Measurements from ENCODE around the gene PDE6C.

DNA sequence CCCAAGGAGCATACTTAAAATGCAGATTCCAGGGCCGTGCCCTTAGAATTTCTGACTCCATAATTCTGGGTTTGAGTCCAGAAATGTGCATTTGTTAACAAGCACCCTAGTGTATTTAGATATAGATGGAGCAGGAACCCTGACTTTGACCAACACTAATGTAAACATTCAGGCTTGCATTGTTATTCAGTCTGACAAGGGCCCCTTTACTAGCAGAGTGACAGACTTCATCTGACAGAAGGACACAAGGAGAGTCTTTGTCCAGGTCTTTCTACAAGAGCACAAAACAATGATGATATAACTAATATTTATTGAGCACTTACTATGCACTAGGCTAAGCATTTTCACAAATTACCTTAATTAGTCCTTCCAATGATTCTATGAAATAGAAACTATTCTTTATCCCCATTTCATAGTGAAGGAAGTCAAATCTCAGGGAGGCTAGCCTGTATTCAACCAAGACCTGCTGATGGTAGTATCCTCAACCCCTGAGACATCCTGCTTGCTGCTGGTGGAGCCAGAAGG, 15.2 kb upstream of the PDE6C start:
- TF ChIP-seq YY1 (IDR thresholded peaks at IDR 0.05; ENCODE audit: low read depth, low read length) (no peak), KDM5A (IDR thresholded peaks at IDR 0.05; ENCODE audit: low read length) (no peak), CHD1 (IDR thresholded peaks at IDR 0.05; ENCODE audit: low read depth, low read length) (no peak), GABPA (IDR thresholded peaks at IDR 0.05; ENCODE audit: borderline replicate concordance, insufficient read depth, low read length) (no peak), KDM1A (IDR thresholded peaks at IDR 0.05; ENCODE audit: borderline replicate concordance, low read length) (no peak), TEAD4 (IDR thresholded peaks at IDR 0.05; ENCODE audit: low read depth, low read length) (no peak), CEBPB (IDR thresholded peaks at IDR 0.05; ENCODE audit: low read depth, low read length) (no peak)
- TF ChIP-seq, protein P1, sequence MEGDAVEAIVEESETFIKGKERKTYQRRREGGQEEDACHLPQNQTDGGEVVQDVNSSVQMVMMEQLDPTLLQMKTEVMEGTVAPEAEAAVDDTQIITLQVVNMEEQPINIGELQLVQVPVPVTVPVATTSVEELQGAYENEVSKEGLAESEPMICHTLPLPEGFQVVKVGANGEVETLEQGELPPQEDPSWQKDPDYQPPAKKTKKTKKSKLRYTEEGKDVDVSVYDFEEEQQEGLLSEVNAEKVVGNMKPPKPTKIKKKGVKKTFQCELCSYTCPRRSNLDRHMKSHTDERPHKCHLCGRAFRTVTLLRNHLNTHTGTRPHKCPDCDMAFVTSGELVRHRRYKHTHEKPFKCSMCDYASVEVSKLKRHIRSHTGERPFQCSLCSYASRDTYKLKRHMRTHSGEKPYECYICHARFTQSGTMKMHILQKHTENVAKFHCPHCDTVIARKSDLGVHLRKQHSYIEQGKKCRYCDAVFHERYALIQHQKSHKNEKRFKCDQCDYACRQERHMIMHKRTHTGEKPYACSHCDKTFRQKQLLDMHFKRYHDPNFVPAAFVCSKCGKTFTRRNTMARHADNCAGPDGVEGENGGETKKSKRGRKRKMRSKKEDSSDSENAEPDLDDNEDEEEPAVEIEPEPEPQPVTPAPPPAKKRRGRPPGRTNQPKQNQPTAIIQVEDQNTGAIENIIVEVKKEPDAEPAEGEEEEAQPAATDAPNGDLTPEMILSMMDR (IDR thresholded peaks at IDR 0.05; ENCODE audit: control extremely low read depth in 1 of 3, insufficient read depth in 1 of 3, low read depth in 1 of 3, low read length in 3 of 3): no peak

All from H1 (cell line).